HepG2 (cell line): ENCODE data around the gene BRPF1. TPM values are rescaled to one million over a fixed set of nuclear protein-coding genes. Genes with fewer than 3 reads are reported as not detected.
A peak's percentile ranks its signal among the peaks of the same experiment; 100 is the strongest.

Experiments
- FOXC1 ChIP-seq: sonication (generic); formaldehyde crosslinking; IDR thresholded peaks from 2 replicates; pipeline ENCODE4 v1.8.0; 2022; ENCODE audit warnings: mild to moderate bottlenecking, missing genetic modification reagents, borderline replicate concordance
- GATAD1 ChIP-seq: IDR thresholded peaks from 2 replicates; pipeline ENCODE4 v1.6.1; 2016; ENCODE audit warnings: missing genetic modification reagents, missing compliant biosample characterization
- KDM2A ChIP-seq: sonication (generic); formaldehyde crosslinking; IDR thresholded peaks from 2 replicates; pipeline ENCODE4 v1.4.0; 2020; ENCODE audit warnings: low read depth, missing genetic modification reagents, borderline replicate concordance
- KLF6 ChIP-seq: IDR thresholded peaks from 2 replicates; pipeline ENCODE4 v1.8.0; 2016; ENCODE audit warnings: missing biosample characterization, missing genetic modification reagents
- KMT2A ChIP-seq: sonication (generic); formaldehyde crosslinking; IDR thresholded peaks from 2 replicates; pipeline ENCODE4 v1.4.0; 2020; ENCODE audit warnings: missing genetic modification reagents
- MLXIP ChIP-seq: sonication (generic); formaldehyde crosslinking; IDR thresholded peaks from 2 replicates; pipeline ENCODE4 v1.9.0; 2021; ENCODE audit warnings: missing genetic modification reagents, borderline replicate concordance
- NFYB ChIP-seq: sonication (generic); formaldehyde crosslinking; IDR thresholded peaks from 2 replicates; pipeline ENCODE4 v1.4.0; 2020; ENCODE audit warnings: missing genetic modification reagents
- PCBP1 ChIP-seq: fragments of 200-400 bp; formaldehyde crosslinking; IDR thresholded peaks from 2 replicates; pipeline ENCODE4 v1.6.1; 2017; ENCODE audit warnings: mild to moderate bottlenecking, low read depth, low read length, borderline replicate concordance
- SP4 ChIP-seq: sonication (generic); formaldehyde crosslinking; IDR thresholded peaks from 2 replicates; pipeline ENCODE4 v1.8.1; 2023; ENCODE audit warnings: mild to moderate bottlenecking, missing genetic modification reagents
- ZBTB43 ChIP-seq: sonication (generic); formaldehyde crosslinking; conservative IDR thresholded peaks from 2 replicates; pipeline ENCODE4 v1.4.0; 2020; ENCODE audit warnings: missing genetic modification reagents
- ZNF142 ChIP-seq: sonication (generic); formaldehyde crosslinking; IDR thresholded peaks from 2 replicates; pipeline ENCODE4 v1.4.0; 2020; ENCODE audit warnings: missing genetic modification reagents
- ZNF484 ChIP-seq: sonication (generic); formaldehyde crosslinking; IDR thresholded peaks from 2 replicates; pipeline ENCODE4 v1.5.1; 2020; ENCODE audit warnings: mild to moderate bottlenecking, low read depth, missing genetic modification reagents, borderline replicate concordance
- ZNF766 ChIP-seq: sonication (generic); formaldehyde crosslinking; IDR thresholded peaks from 2 replicates; pipeline ENCODE4 v1.5.0; 2020; ENCODE audit warnings: missing genetic modification reagents, borderline replicate concordance
- polyA plus RNA-seq, 8 experiments: library from polyadenylated mRNA; depleted of rRNA in 3 of 8; stranded (reverse) in 7 of 8; unstranded in 1 of 8; fragments of >200 nt; fragmentation: Illumina TruSeq in 4 of 8; extraction: Trizol in 4 of 8; gene quantifications; 2 replicates each; pipeline versions ENCODE4 v1.2.1 to v1.2.3, GENCODE V29; 2011 to 2016; ENCODE audit warnings: low read depth in 4 of 8, missing spikeins in 1 of 8, mixed read lengths in 1 of 8; ENCODE audit not compliant: insufficient read depth in 1 of 8
- total RNA-seq, 5 experiments: library from RNA; depleted of rRNA; stranded (reverse); fragments of >200 nt; fragmentation: Illumina TruSeq; extraction: Trizol; gene quantifications; 2 replicates each; pipeline ENCODE4 v1.2.3, GENCODE V29; 2016; ENCODE audit warnings: low read depth in 1 of 5
- TF ChIP-seq, protein P1 (sequence below): sonication (generic); formaldehyde crosslinking; IDR thresholded peaks from 2 replicates; pipeline ENCODE4 v1.9.0; 2021; ENCODE audit warnings: missing genetic modification reagents, borderline replicate concordance
- TF ChIP-seq, protein P2 (sequence below): IDR thresholded peaks from 2 replicates; pipeline ENCODE4 v1.6.1; 2016

Gene BRPF1
- total and polyA plus RNA-seq, 2 of the 13 experiments (the other 11 are each of a cell fraction or from before 2014, with no cell fraction given), result 7.3 to 10.0 TPM

GRCh38 chr3:9704347-9705322 is 26.9 kb upstream of the BRPF1 start (continued):
- TF ChIP-seq, protein P1, sequence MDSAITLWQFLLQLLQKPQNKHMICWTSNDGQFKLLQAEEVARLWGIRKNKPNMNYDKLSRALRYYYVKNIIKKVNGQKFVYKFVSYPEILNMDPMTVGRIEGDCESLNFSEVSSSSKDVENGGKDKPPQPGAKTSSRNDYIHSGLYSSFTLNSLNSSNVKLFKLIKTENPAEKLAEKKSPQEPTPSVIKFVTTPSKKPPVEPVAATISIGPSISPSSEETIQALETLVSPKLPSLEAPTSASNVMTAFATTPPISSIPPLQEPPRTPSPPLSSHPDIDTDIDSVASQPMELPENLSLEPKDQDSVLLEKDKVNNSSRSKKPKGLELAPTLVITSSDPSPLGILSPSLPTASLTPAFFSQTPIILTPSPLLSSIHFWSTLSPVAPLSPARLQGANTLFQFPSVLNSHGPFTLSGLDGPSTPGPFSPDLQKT (CRISPR knock-in tag), result peak; percentile 65; the same call in 1 of the 2 replicates
- no peak; the same call in 1 of the 2 replicates for TF ChIP-seq SP4 (CRISPR knock-in tag)
- peak; percentile 73; the same call in 1 of the 2 replicates for TF ChIP-seq KDM2A (CRISPR knock-in tag)
- TF ChIP-seq NFYB (CRISPR knock-in tag), result peak; percentile 42
- TF ChIP-seq ZNF484 (CRISPR knock-in tag), result no peak
- TF ChIP-seq PCBP1, result 0 out of 2 replicates have a peak, but pooled peaks have one; percentile 54
- TF ChIP-seq ZNF142, result 0 out of 2 replicates have a peak, but pooled peaks have one; percentile 39
- TF ChIP-seq FOXC1 (CRISPR knock-in tag), result no peak; the same call in 1 of the 2 replicates
- 0 out of 2 replicates have a peak, but pooled peaks have one; percentile 42 for TF ChIP-seq ZBTB43 (CRISPR knock-in tag)
- TF ChIP-seq, protein P2, sequence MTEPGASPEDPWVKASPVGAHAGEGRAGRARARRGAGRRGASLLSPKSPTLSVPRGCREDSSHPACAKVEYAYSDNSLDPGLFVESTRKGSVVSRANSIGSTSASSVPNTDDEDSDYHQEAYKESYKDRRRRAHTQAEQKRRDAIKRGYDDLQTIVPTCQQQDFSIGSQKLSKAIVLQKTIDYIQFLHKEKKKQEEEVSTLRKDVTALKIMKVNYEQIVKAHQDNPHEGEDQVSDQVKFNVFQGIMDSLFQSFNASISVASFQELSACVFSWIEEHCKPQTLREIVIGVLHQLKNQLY (CRISPR knock-in tag), result no peak
- TF ChIP-seq KMT2A (CRISPR knock-in tag), result peak; percentile 24; the same call in 1 of the 2 replicates
- peak; percentile 90 for TF ChIP-seq KLF6 (CRISPR knock-in tag)
- 0 out of 2 replicates have a peak, but pooled peaks have one; percentile 21 for TF ChIP-seq GATAD1 (CRISPR knock-in tag)
- TF ChIP-seq ZNF766 (CRISPR knock-in tag), result no peak
- TF ChIP-seq MLXIP (CRISPR knock-in tag), result peak; percentile 53; the same call in 1 of the 2 replicates
